ENCODE results near the gene DGUOK.

DNA sequence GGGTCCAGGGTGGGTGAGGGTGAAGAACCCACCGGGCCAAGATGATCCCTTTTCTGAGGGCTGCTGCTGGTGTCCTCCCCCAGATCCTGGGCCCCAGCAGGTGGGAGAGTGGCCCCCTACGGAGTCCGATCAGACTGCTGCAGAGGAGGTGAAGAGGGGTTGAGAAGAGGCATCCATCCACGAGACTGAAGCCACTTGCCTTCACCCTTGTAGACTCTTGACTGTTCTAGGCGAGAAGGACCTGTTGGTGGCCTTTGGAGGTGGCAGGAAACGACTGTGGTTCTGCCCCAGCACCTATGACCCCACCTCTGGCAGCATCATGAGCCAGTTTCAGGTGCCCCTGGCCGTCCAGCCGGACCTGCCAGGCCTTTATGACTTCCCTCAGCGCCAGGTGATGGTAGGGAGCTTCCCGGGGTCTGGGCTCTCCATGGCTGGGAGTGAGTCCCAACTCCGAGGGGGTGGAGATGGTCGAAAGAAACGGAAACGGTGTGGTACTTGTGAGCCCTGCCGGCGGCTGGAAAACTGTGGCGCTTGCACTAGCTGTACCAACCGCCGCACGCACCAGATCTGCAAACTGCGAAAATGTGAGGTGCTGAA lies 59.5 kb downstream of the DGUOK start:
- TF ChIP-seq YY1 (IDR thresholded peaks at IDR 0.05) (no peak), TAF1 (conservative IDR thresholded peaks at IDR 0.05) (no peak)

Measured in liver (tissue), 2 donors.